Hair follicle dermal papilla cell (primary cell): ENCODE data around the gene NGFR. TPM values are rescaled to one million over a fixed set of nuclear protein-coding genes. Genes with fewer than 3 reads are reported as not detected.

Source experiments
- small RNA-seq: library from RNA; depleted of rRNA; stranded (forward); fragments of <200 nt; gene quantifications from one replicate; pipeline ENCODE3, GENCODE V24; 2012
- total RNA-seq: library from RNA; depleted of rRNA; stranded (reverse); fragments of >200 nt; gene quantifications from 2 replicates; pipeline ENCODE4 v1.2.3, GENCODE V29; 2012

Gene NGFR, protein sequence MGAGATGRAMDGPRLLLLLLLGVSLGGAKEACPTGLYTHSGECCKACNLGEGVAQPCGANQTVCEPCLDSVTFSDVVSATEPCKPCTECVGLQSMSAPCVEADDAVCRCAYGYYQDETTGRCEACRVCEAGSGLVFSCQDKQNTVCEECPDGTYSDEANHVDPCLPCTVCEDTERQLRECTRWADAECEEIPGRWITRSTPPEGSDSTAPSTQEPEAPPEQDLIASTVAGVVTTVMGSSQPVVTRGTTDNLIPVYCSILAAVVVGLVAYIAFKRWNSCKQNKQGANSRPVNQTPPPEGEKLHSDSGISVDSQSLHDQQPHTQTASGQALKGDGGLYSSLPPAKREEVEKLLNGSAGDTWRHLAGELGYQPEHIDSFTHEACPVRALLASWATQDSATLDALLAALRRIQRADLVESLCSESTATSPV
- 0.12 and 0.81 TPM in 2 replicates for total RNA-seq

DNA sequence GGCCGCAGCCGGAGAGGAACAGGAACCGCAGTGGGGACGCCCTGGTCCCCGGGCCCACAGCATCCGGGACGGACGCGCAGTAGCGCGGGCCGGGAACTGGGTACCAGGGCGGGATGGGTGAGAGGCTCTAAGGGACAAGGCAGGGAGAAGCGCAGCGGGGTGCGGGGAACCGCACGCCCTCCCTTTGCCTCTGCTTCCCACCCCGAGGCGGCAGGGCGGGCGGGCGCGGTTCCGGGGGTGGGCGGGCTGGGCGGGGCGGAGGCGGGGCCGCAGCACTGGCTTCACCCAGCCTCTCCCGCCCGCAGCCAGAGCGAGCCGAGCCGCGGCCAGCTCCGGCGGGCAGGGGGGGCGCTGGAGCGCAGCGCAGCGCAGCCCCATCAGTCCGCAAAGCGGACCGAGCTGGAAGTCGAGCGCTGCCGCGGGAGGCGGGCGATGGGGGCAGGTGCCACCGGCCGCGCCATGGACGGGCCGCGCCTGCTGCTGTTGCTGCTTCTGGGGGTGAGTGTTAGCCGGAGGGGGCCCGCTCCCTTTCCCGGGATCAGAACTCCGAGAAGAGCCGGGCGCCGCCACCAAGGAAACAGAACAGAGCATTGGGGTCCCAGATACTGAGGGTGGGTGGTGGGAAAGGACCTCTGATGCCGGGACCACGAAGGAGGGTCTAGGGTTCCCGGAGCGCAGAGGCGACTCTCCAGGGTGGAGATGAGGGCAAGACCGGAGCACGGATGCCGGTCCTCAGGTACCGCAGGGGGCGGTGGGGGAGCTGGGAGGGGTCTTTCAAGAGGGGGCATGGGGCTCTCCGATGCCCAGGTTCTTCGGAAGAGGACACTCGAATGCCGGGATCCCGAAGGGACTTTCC lies at the start of gene NGFR:
Gene NGFR (plus strand): TSS at position 308 of the 856 bp plus-strand sequence. CDS start 125 bp downstream, at position 433.

Small RNA genes lying within 50 kb of the gene (small RNA-seq; reads per million reads assigned to genes)
- not detected for gene MIR6165

Other genes with a start within 250 kb of the NGFR start
- 28.9 and 36.5 TPM in 2 replicates for gene ZNF652, start 133.0 kb upstream of the NGFR start, total RNA-seq
- 70.9 and 85.7 TPM in 2 replicates for gene PHB1, start 80.4 kb upstream of the NGFR start, total RNA-seq
- 0.49 and 0.85 TPM in 2 replicates for gene NXPH3, start 80.6 kb downstream of the NGFR start, total RNA-seq
- 60.1 and 67.3 TPM in 2 replicates for gene SPOP, start 182.8 kb downstream of the NGFR start, total RNA-seq
- gene SLC35B1, start 212.7 kb downstream of the NGFR start, total RNA-seq, result 48.8 and 53.2 TPM in 2 replicates